Measurements from ENCODE around the gene ABCA13.

Gene ABCA13

DNA sequence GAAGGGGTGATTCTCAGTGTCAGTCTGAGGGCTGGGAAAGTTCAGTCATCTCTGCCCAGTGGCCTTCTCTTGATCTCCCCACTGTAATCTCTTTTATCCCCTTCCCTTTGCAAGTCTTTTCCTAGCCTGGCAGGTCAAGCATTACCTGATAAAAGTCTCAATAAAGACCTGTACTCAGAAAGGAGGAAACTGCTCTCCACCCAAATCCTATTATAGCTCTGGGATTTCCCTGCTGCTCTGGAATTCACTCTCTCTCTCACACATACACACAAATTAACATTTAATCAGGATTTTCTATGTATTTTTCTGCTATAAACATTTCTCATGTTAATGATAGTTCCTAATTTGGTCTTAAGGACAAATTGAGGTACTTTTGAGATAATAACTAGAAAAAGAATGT, 46.5 kb downstream of the ABCA13 start:
- no peak overlapping the region for H3K27ac ChIP-seq
- H3K36me3 ChIP-seq: no peaks in the 10 kb centered on the region
- no peak for TF ChIP-seq Cebpa-rat (IDR thresholded peaks at IDR 0.05)
- H3K4me1 ChIP-seq: no peaks in the 10 kb centered on the region
- H3K4me2 ChIP-seq: no peak overlapping the region
- no peaks in the 10 kb centered on the region for H3K27me3 ChIP-seq
- H3K9me3 ChIP-seq: no peaks in the 10 kb centered on the region
- H3K9ac ChIP-seq: no peak overlapping the region
- no peak overlapping the region for H3K4me3 ChIP-seq
- no peaks in the 10 kb centered on the region for H4K20me1 ChIP-seq

DNA sequence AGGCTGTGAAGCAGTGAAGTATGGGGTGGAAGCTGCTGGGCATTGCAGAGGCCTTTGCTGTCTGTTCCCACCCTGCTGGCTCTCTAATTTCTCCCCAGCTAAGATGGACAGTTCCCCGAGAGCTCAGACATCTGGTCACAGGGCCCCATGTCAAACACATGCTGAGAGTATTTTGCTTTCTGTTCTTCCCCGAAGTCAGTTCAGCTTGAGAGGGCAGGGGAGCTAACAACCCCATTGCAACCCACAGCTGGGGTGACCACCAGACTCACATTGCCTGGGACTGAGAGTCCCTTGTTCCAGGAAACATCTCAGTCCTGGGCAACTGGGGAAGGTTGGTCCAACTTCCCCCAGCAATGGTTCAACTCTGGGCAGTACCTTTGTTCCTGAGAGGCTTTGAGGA, 52.8 kb downstream of the ABCA13 start:
- Histone ChIP-seq H3K4me1 (no peaks in the 10 kb centered on the region), H3K4me2 (no peak overlapping the region), H3K9me3 (no peaks in the 10 kb centered on the region), H4K20me1 (no peaks in the 10 kb centered on the region), H3K27ac (no peak overlapping the region), H3K27me3 (no peaks in the 10 kb centered on the region), H3K9ac (no peak overlapping the region), H3K36me3 (no peaks in the 10 kb centered on the region), H3K4me3 (no peak overlapping the region)
- TF ChIP-seq Cebpa-rat (IDR thresholded peaks at IDR 0.05): no peak

DNA sequence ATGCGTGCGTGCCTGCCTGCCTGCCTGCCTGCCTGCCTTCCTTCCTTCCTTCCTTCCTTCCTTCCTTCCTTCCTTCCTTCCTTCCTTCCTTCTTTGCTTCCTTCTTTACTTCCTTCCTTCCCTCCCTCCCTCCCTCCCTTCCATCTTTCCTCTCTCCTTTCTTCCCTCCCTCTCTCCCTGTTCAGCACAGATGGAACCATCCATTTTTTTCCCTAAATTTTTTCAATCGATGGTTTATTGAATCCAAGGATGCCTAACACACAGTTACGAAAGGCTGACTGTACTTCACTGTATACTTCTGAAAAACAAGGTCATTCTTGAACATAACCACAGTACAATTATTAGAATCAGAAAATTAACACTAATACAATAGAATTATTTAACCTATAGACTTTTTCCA, 53.8 kb downstream of the ABCA13 start:
- Histone ChIP-seq H3K9me3 (no peaks in the 10 kb centered on the region), H3K9ac (no peak overlapping the region), H3K27ac (no peak overlapping the region), H3K36me3 (no peaks in the 10 kb centered on the region), H4K20me1 (no peaks in the 10 kb centered on the region), H3K4me1 (no peaks in the 10 kb centered on the region), H3K4me3 (no peak overlapping the region), H3K4me2 (no peak overlapping the region), H3K27me3 (no peaks in the 10 kb centered on the region)
- no peak for TF ChIP-seq Cebpa-rat (IDR thresholded peaks at IDR 0.05)

DNA sequence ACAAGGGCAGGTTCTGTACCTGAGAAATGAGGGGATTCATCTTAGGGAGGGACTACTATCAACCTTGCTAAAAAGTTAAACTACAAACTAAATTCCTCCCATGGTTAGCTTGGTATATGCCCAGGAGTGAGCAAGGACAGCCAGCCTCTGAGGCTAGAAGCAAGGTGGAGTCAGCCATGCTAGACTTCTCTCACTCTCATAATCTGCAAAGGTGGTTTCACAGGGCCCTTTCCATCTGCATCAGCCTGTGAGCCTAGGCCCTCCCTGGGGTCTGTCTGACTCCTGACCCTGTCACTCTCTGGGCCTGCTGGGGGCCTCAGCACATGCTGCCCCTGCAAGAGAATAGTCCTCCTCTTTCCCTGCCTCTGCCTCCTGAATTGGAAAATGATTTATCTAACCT, 66.1 kb downstream of the ABCA13 start:
- TF ChIP-seq Cebpa-rat (IDR thresholded peaks at IDR 0.05): no peak
- Histone ChIP-seq H3K4me3 (no peak overlapping the region), H3K27me3 (no peaks in the 10 kb centered on the region), H3K27ac (no peak overlapping the region), H4K20me1 (no peaks in the 10 kb centered on the region), H3K36me3 (no peaks in the 10 kb centered on the region), H3K9ac (no peak overlapping the region), H3K4me1 (peaks cover 16% of the 10 kb centered on the region), H3K4me2 (no peak overlapping the region), H3K9me3 (peaks cover 23% of the 10 kb centered on the region)

DNA sequence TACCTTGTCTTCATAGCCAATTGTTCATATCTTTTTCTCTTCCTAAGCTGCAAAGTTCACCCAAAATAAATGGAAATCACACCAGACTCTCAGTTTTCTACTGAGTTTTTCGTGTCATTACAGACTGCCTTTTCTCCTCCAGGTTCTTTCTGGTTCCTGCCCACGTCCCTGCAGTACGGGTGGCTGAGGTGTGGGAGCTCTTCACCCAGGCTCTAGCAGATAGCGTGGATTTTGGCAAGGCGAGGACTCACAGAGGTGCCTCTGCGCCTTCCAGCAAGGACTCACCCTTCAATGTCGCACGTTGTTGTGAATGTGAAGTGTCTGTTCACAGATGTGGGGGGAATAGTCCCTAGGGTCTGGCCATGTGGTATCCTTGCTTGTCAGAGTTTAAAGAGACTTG, 71.6 kb downstream of the ABCA13 start:
- Histone ChIP-seq H3K9ac (no peak overlapping the region), H3K27me3 (no peaks in the 10 kb centered on the region)
- no peak for TF ChIP-seq Cebpa-rat (IDR thresholded peaks at IDR 0.05)

DNA sequence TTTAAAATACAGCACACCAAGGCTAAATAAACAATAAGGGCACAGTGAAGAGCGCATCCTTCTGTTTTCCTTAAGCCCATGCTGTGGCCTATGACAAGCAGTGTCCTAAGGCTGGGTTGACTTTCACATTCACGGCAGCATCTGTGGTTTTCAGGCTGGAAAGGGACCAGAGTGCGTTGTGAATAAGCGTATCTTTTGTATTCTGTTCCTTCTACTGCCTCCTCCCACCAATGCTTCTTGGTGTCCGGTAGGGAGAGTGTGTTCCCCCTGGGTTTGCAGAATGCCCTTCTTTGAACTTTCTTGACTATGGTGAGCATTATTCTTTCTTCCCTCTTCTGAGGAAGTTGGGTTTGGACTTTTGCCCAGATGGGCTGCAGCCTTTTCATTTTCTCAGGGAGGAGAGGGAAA, 73.6 kb downstream of the ABCA13 start:
- no peak overlapping the region for H3K27ac ChIP-seq
- peaks cover 60% of the 10 kb centered on the region for H3K4me1 ChIP-seq
- TF ChIP-seq Cebpa-rat (IDR thresholded peaks at IDR 0.05): no peak
- peaks cover 9% of the 10 kb centered on the region; the same call in 1 of the 2 replicates for H3K9me3 ChIP-seq
- H4K20me1 ChIP-seq: no peaks in the 10 kb centered on the region
- no peaks in the 10 kb centered on the region for H3K27me3 ChIP-seq
- no peak overlapping the region for H3K4me3 ChIP-seq
- H3K4me2 ChIP-seq: peak overlapping the region; percentile 68
- no peaks in the 10 kb centered on the region for H3K36me3 ChIP-seq
- H3K9ac ChIP-seq: no peak overlapping the region; the same call in 1 of the 2 replicates

More for the DNA sequence above, 71.6 kb downstream of the ABCA13 start:
- no peaks in the 10 kb centered on the region for H4K20me1 ChIP-seq
- no peaks in the 10 kb centered on the region for H3K36me3 ChIP-seq
- H3K4me3 ChIP-seq: no peak overlapping the region
- no peak overlapping the region for H3K27ac ChIP-seq
- H3K4me1 ChIP-seq: peaks cover 60% of the 10 kb centered on the region
- H3K4me2 ChIP-seq: peak overlapping the region; percentile 26; the same call in 1 of the 2 replicates
- H3K9me3 ChIP-seq: peaks cover 13% of the 10 kb centered on the region

DNA sequence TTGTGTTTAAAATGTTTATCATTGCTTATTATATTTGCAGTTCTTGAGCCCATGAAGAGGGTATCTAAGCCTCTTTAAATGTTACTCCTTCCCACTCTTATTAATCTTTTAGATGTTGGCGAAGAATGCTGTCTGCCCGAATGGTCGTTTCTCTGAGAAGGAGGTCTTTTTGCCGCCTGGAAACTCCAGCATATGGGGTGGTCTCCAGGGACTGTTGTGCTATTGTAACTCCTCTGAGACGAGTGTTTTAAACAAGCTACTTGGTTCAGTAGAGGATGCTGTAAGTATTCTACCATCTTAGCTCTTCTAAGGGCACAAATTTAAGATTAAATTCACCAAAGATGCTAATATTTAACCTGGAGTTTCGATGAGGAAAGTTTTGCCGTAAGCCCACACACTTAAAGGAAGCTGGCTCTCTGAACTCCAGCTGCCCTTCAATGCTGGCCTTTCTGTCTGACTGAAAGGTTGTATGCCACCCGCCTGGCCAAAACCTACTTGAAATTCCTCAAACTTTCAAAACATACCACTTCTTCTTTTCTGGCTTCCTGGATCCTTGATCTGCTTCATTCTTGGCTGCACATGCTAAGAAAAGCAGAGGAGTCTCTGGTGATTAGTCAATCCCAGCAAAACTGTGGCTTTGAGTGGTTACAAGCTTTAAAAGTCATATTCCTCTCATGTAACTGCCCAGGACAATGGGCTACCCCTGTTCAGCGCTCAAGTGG, 74.7 kb downstream of the ABCA13 start:
- H3K9ac ChIP-seq: no peak overlapping the region
- no peak overlapping the region for H3K27ac ChIP-seq
- H3K4me2 ChIP-seq: peak overlapping the region; percentile 68
- no peak overlapping the region for H3K4me3 ChIP-seq
- H4K20me1 ChIP-seq: no peaks in the 10 kb centered on the region
- no peak for TF ChIP-seq Cebpa-rat (IDR thresholded peaks at IDR 0.05)
- peaks cover 9% of the 10 kb centered on the region; the same call in 1 of the 2 replicates for H3K9me3 ChIP-seq
- no peaks in the 10 kb centered on the region for H3K36me3 ChIP-seq
- no peaks in the 10 kb centered on the region for H3K27me3 ChIP-seq
- peaks cover 58% of the 10 kb centered on the region for H3K4me1 ChIP-seq

DNA sequence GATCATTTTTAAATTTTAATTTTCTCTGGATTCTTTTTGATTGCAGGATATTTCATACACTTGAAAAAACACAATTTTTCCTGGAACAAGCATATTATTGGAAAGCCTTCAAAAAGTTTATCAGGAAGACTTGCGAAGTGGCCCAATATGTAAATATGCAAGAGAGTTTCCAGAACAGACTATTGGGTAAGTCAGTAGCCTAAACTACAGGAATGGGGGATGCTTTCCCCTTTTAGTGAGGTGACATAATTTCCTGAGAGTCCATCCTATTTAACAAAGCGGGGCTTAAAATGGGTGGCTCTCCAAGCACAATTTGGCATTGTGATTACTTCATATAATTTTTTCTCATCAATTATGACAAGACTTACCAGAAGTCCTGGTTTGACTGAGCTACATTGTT, 77.9 kb downstream of the ABCA13 start:
- Histone ChIP-seq H3K4me3 (no peak overlapping the region), H3K4me2 (no peak overlapping the region), H3K27ac (no peak overlapping the region), H3K9ac (no peak overlapping the region), H3K27me3 (no peaks in the 10 kb centered on the region), H3K9me3 (no peaks in the 10 kb centered on the region), H3K4me1 (peaks cover 44% of the 10 kb centered on the region), H3K36me3 (no peaks in the 10 kb centered on the region), H4K20me1 (no peaks in the 10 kb centered on the region)
- no peak for TF ChIP-seq Cebpa-rat (IDR thresholded peaks at IDR 0.05)

DNA sequence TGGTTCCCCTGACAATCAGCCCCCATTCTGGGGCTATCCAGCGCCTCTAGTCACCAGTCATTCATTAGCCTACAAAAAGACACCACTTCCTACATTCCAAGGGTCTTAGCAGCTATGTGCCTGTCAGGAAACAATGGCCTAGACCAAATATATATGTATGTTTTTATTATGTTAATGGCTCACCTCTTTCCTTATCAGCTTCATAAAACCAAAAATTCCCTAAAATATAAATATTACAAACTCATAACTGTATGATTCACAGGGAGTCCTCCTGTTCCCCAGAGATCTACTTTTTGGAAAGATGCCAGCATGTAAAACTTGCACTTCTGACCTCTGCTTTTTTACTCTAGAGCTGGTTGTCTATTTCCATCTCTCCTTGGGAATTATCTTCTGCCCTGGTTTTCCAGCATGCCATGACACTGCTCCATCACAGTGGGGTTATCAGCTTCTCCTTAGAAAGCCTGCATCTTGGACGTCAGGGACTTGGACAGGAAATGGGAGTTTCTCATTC, 79.2 kb downstream of the ABCA13 start:
- Histone ChIP-seq H3K4me3 (no peak overlapping the region), H4K20me1 (no peaks in the 10 kb centered on the region), H3K4me1 (peaks cover 31% of the 10 kb centered on the region), H3K4me2 (no peak overlapping the region), H3K9me3 (no peaks in the 10 kb centered on the region), H3K27me3 (no peaks in the 10 kb centered on the region), H3K27ac (no peak overlapping the region), H3K9ac (no peak overlapping the region), H3K36me3 (no peaks in the 10 kb centered on the region)
- TF ChIP-seq Cebpa-rat (IDR thresholded peaks at IDR 0.05): no peak

DNA sequence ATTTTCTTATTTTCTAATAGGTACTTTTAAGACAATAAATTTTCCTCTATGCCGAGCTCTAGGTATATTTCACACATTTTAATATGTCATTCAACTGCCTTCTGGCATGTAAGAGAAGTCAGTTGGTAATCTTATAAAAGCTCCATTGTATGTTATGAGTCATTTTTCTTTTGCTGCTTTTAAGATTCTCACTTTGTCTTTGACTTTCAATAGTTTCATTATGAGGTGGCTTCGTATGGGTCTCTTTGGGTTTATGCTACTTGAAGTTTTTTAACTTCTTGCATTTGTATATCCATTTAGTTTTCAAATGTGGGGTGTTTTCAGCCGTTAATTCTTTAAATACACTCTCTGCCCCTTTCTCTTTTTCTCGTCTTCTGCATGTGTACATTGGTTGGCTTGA, 80.5 kb downstream of the ABCA13 start:
- no peaks in the 10 kb centered on the region for H3K27me3 ChIP-seq
- peaks cover 18% of the 10 kb centered on the region for H3K4me1 ChIP-seq
- no peak overlapping the region for H3K4me2 ChIP-seq
- TF ChIP-seq Cebpa-rat (IDR thresholded peaks at IDR 0.05): no peak
- no peaks in the 10 kb centered on the region; the same call in 1 of the 2 replicates for H3K9me3 ChIP-seq
- H4K20me1 ChIP-seq: no peaks in the 10 kb centered on the region
- H3K4me3 ChIP-seq: no peak overlapping the region
- H3K27ac ChIP-seq: no peak overlapping the region
- H3K36me3 ChIP-seq: no peaks in the 10 kb centered on the region
- no peak overlapping the region for H3K9ac ChIP-seq
